SH-SY5Y (cell line): ENCODE results near the gene ASIC3.
A peak's percentile ranks its signal among the peaks of the same experiment; 100 is the strongest.

Source experiments
- GATA2 ChIP-seq: IDR thresholded peaks from 2 replicates; pipeline ENCODE4 v1.6.1; 2011; ENCODE audit warnings: mild to moderate bottlenecking, low read depth, low read length
- GATA3 ChIP-seq: IDR thresholded peaks from 2 replicates; pipeline ENCODE4 v1.6.1; 2011; ENCODE audit warnings: low read depth, mild to moderate bottlenecking, low read length, moderate library complexity

The ASIC3 gene

GRCh38 chr7:151038951-151039849 lies 9.1 kb upstream of the ASIC3 start:
- TF ChIP-seq GATA3, result no peak
- peak; percentile 23; the same call in 1 of the 2 replicates for TF ChIP-seq GATA2

GRCh38 chr7:151039850-151040548 lies 8.3 kb upstream of the ASIC3 start:
- TF ChIP-seq GATA2 (no peak), GATA3 (no peak)

- TF ChIP-seq GATA3 (no peak), GATA2 (no peak)
Observed at GRCh38 chr7:151040616-151041375, 7.5 kb upstream of the ASIC3 start.

GRCh38 chr7:151043959-151044358 lies 4.4 kb upstream of the ASIC3 start:
- TF ChIP-seq GATA3 (no peak), GATA2 (no peak)

GRCh38 chr7:151045262-151045661 lies 3.1 kb upstream of the ASIC3 start:
- no peak for TF ChIP-seq GATA3
- TF ChIP-seq GATA2, result no peak

GRCh38 chr7:151045967-151046366 lies 2.4 kb upstream of the ASIC3 start:
- TF ChIP-seq GATA2 (no peak), GATA3 (no peak)

- TF ChIP-seq GATA3 (no peak), GATA2 (peak; percentile 61)
Observed at GRCh38 chr7:151046603-151047573, 1.4 kb upstream of the ASIC3 start.

GRCh38 chr7:151048911-151049463 lies 656 bp downstream of the ASIC3 start:
- TF ChIP-seq GATA2 (no peak), GATA3 (no peak)

- TF ChIP-seq GATA3 (no peak), GATA2 (no peak)
Observed at GRCh38 chr7:151051108-151051507, 2.8 kb downstream of the ASIC3 start.

GRCh38 chr7:151053096-151053495 lies 4.8 kb downstream of the ASIC3 start:
- no peak for TF ChIP-seq GATA3
- TF ChIP-seq GATA2, result no peak

- TF ChIP-seq GATA3, result no peak
- TF ChIP-seq GATA2, result no peak
Observed at GRCh38 chr7:151053751-151054150, 5.4 kb downstream of the ASIC3 start.

- TF ChIP-seq GATA2 (no peak), GATA3 (no peak)
Observed at GRCh38 chr7:151056283-151056665, 7.9 kb downstream of the ASIC3 start.
